EH (cell line): ENCODE results near the gene PDLIM3.
"Not testable (repeated sequence)": the region's sequence is repeated elsewhere in the genome, so short reads cannot be mapped to it uniquely, and the experiment has no call there.

Experiments
- DNase-seq: peaks from one replicate; pipeline ENCODE4 v3.0.0-alpha.2; 2015; ENCODE audit warnings: low read depth

Gene PDLIM3

GRCh38 chr4:185518069-185518468 is 17.2 kb downstream of the PDLIM3 start:
- no peak for DNase-seq

DNA sequence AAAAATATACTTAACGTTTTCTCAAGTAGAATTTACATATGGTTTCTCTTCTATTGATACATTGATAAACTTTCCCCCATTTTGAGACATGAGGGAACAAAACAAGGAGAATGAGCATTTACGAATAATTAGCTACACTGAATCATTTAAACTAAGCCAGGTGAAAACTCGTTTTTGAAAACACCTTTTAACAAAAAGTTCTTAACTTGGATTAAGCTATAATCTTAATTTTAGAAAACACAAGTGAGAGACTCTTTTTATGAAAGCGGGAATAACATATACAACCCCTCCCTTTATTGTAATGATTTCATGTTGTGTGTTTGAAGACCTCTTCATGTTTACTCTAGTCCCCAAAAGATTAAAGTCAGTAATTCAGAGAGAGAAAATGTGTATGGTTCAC is 20.1 kb downstream of the PDLIM3 start:
- no peak for DNase-seq

- no peak for DNase-seq
Measured at GRCh38 chr4:185514182-185514697, 21.1 kb downstream of the PDLIM3 start.

DNA sequence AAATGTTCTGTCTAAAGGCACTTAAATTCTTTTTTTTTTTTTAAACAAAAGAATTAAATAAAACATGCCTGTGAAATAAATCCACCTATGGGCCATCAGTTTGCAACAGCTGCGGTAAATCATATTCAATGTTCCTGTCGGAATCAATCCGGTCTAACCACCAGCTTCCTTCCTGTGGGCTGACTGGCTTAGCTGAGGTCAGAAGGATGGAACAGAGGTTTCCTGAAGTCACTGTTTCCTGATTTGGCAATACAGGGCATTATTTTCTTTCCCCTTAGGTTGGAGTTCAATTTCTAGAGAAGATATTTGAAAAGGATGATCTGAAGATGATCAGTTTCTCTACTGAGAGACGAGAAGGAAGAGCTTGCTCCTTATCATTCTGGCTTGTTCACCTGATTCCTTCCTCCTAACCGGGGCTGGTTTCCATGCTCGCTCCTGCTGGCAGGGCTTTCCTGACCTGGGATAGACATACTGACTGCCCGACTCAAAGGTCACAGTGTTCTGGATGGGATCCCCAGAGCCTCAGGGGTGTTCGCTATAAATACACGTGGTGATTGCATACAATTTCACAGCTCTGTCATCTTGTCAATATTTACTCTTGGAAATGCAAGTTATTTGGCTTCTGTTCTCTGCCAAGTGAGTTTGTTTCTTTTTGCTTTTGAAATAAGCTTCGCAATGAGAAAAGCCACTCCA is 21.7 kb downstream of the PDLIM3 start:
- DNase-seq: no peak

- peak; percentile 33 for DNase-seq
Measured at GRCh38 chr4:185512516-185512915, 22.8 kb downstream of the PDLIM3 start.

DNA sequence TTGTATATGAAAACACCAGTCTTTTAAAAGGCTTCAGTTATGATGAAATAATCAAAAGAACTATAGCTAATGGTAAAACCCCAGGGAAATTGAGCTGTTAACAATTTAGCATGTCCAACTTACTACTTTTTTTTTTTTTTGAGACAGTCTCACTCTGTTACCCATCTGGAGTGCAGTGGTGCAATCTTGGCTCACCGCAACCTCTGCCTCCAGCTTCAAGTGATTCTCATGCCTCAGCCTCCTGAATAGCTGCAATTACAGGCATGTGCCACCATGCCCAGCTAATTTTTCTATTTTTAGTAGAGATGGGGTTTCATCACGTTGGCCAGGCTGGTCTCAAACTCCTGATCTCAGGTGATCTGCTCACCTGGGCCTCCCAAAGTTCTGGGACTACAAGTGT is 24.1 kb downstream of the PDLIM3 start:
- not testable (repeated sequence) for DNase-seq

DNA sequence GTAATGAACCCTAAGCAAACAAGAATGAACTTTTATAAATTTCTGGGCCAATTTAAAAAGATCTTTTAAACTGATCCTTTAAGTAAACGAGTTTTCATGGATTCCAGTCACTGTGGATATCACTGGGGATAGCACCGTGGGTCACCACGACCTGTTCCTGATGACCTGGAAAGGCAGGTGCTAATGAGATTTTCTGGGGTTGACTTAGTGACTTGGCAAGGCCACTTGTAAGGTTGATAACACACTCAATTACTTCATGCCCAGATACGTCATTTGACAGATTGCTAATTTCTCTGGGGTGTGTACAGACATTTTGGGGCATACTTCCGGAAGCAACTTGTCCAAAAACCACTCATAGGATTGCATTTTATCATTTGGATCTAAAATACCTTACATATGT is 24.5 kb downstream of the PDLIM3 start:
- no peak for DNase-seq

DNA sequence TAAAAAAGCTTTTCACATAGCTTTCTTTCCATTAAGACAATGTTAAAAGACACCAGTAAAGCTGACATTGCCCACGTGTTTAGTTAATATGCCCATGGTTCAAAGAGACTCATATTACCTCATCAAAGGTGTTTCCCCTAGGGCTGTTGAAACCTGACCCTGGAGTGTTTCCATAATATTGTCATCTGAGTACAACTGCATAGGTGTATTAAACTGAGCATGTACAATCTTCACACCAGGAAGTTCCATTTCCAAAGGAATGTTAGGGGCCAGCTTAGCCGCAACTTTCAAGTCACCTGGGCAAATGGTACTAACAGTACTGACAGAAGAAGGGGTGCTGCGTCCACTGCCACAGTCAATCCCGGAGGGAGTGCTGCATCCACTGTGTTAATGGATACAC is 27.1 kb downstream of the PDLIM3 start:
- no peak for DNase-seq

- DNase-seq: no peak
Measured at GRCh38 chr4:185506422-185506821, 28.9 kb downstream of the PDLIM3 start.

- DNase-seq: peak; percentile 42
Measured at GRCh38 chr4:185504098-185505047, 30.9 kb downstream of the PDLIM3 start.

GRCh38 chr4:185502386-185502785 is 32.9 kb downstream of the PDLIM3 start:
- no peak for DNase-seq

DNA sequence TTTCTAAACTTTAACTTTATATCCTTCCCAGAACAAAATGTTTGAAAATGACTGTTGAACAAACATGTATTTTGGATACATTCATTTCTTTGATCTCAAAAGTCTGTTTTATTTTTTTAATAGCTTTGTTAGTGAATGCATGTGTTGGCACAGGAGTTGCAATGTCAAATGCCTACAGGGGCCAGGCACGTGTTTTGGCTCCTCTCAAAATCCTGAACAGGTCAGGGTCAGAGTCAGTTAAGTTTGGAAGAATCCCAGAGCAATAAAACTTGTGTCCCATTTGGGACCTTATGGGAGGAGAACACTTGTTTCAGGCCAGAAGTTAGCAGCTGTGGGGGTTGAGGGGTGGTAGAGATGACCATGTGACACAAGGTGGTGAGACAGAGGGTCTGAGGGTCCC is 34.7 kb downstream of the PDLIM3 start:
- DNase-seq: no peak

- DNase-seq: no peak
Measured at GRCh38 chr4:185500035-185500434, 35.3 kb downstream of the PDLIM3 start.

- DNase-seq: no peak
Measured at GRCh38 chr4:185488650-185489049, 46.7 kb downstream of the PDLIM3 start.

DNA sequence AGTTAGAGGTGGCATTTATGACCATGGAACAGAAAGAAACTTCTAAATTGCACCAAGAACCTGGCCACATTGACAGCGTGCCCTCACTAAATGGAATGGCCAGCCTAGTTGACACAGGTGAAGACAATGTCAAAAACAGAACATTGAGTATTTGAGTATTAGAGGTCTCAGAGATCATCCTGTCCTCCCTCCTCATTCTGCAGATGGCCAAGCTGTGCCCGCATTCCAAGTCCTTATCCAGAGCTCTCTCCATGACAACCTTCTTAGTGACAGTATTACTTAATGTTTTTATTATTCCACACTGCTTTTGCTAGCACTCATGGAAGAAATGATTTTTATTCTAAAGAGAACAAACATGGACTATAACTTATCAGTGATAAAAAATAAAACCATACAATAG is 53.9 kb downstream of the PDLIM3 start:
- DNase-seq: no peak

GRCh38 chr4:185480016-185480732 is 55.1 kb downstream of the PDLIM3 start:
- DNase-seq: no peak

DNA sequence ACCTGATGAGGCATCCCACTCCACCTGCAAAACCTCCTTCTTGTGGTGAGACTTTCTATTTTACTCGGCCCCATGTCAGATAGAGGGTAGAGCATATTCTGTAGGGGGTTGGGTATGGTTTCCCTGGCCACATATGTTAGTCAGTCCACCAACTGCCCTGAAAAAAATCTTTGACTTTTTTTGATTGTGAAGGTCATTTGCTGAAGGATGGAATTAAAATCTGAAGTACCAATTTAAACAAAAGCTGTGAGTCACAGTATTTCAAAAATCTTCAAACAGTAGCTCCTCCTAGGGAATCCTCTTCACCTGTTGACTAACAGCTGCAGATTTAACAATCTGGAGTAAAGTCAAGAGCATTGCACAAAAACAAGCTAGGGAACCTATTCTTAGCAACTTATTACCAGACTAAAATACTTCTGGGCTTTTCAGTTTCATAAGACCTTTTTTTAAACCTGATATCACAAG is 55.8 kb downstream of the PDLIM3 start:
- no peak for DNase-seq

GRCh38 chr4:185473247-185473646 is 62.1 kb downstream of the PDLIM3 start:
- DNase-seq: no peak

DNA sequence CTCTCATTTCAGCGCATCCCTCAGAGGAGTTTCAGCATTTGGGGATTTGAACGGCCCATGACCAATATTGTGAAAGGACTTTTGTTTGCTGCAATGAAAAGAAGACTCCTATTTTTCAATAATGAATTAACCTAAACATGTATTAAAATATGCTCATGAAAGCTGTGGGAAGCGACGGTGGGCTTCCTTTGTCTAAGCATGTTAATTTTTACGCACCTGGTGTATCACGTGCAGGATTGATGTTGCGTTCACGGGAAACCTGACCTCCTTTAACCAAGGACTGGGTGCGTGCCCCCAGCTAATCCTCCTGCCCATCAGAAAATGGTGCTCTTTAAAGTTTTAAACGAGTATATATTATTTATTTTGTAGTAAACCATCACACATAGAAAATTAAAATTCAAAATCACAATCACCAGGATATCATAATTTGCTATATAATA is 63.2 kb downstream of the PDLIM3 start:
- DNase-seq: no peak

DNA sequence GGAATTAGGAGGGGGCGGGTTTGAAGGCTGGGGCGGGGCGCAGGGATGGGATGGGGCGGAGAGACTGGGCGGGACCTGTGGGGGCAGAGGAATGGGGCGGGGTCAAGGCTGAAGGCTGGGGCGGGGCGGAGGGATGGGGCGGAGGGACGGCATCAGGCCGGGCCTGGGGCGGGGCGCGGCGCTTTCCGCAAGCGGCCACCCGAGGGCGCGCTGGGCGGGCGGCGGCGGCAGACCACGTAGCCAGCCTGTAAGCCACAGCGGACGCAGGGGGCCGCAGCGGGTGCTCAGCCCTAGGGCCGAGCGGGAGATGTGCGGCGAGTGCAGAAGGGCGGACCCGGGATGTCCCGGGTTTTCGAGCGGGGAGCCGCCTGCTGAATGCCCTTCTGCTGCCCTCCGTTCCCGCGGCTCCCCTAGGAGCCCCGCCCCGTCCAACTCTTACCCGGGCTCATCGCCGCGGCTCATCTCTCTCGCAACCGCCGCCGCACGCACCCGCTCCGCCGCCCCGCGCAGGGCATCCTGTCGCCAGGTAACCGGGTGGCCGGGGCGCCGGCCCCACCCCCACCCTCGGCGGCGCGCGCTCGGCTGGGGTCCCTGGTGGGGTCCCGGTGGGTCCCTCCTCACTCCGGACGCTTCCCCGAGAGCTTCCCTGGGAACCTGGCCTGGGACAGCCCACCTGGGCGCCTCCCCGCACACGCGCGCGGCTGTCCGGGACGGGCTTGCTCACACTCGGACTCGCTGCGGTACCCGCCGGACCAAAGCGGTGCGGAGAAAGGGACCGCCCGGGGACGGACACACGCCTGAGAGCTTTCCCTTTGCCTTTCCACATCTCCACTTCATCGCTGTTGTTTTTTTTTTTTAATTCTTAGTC is 63.8 kb downstream of the PDLIM3 start, which contains the start of gene CCDC110:
Gene CCDC110 (minus strand): TSS at position 499 of the 868 bp plus-strand sequence. CDS start 50 bp downstream, at position 449.
- peak; percentile 92 for DNase-seq
